DND-41 (cell line): Measurements from ENCODE around the gene PHACTR3.
"Not testable (repeated sequence)": the region's sequence is repeated elsewhere in the genome, so short reads cannot be mapped to it uniquely, and the experiment has no call there.

Source experiments
- ATAC-seq: fragments of 200-7000 bp; cut with Tn5 transposase; 3 replicates; pipeline ENCODE4 v1.9.1; 2021; ENCODE audit warnings: low read depth; ENCODE audit not compliant: insufficient read depth
- DNase-seq: peaks from one replicate; pipeline ENCODE4 v3.0.0-alpha.2; 2020
- H2AFZ ChIP-seq: 2 replicates; pipeline ENCODE4 v1.6.0; 2012; ENCODE audit warnings: low read depth, low read length
- H3K27ac ChIP-seq: 2 replicates; pipeline ENCODE4 v1.5.1; 2012; ENCODE audit warnings: low read length, inconsistent platforms
- H3K27me3 ChIP-seq: fragments of 200-600 bp; sonication (generic); 2 replicates; pipeline ENCODE4 v1.6.0; 2012; ENCODE audit warnings: low read length, mild to moderate bottlenecking, inconsistent platforms; ENCODE audit not compliant: insufficient read depth, poor library complexity
- H3K36me3 ChIP-seq: 2 replicates; pipeline ENCODE4 v1.5.1; 2012; ENCODE audit warnings: low read length, inconsistent platforms; ENCODE audit not compliant: insufficient read depth
- H3K4me1 ChIP-seq: 2 replicates; pipeline ENCODE4 v1.5.1; 2012; ENCODE audit warnings: mild to moderate bottlenecking, low read length; ENCODE audit not compliant: insufficient read depth
- H3K4me2 ChIP-seq: 2 replicates; pipeline ENCODE4 v1.6.0; 2012; ENCODE audit warnings: mild to moderate bottlenecking, moderate library complexity, low read length, inconsistent platforms; ENCODE audit not compliant: insufficient read depth
- H3K4me3 ChIP-seq, 2 experiments: fragments of 200-600 bp in 1 of 2; shearing (Covaris generic) in 1 of 2; 2 replicates each; pipeline ENCODE4 v1.5.1; 2012 to 2016; ENCODE audit warnings: inconsistent platforms in 2 of 2, low read length in 2 of 2, mild to moderate bottlenecking in 2 of 2, low read depth in 1 of 2, moderate library complexity in 1 of 2
- H3K79me2 ChIP-seq: 2 replicates; pipeline ENCODE4 v1.6.0; 2012; ENCODE audit warnings: low read length, inconsistent platforms; ENCODE audit not compliant: insufficient read depth
- H3K9ac ChIP-seq: 2 replicates; pipeline ENCODE4 v1.6.0; 2012; ENCODE audit warnings: low read depth, mild to moderate bottlenecking, inconsistent platforms, low read length, moderate library complexity
- H3K9me3 ChIP-seq: 2 replicates; pipeline ENCODE4 v1.5.1; 2012; ENCODE audit warnings: low read length, moderate library complexity, mild to moderate bottlenecking, inconsistent platforms; ENCODE audit not compliant: insufficient read depth, severe bottlenecking
- H4K20me1 ChIP-seq: 2 replicates; pipeline ENCODE4 v1.6.0; 2012; ENCODE audit warnings: low read length; ENCODE audit not compliant: insufficient read depth
- CTCF ChIP-seq: IDR thresholded peaks from 2 replicates; pipeline ENCODE4 v1.5.1; 2012; ENCODE audit warnings: borderline replicate concordance, low read length, moderate library complexity, mild to moderate bottlenecking; ENCODE audit not compliant: poor library complexity, severe bottlenecking; ENCODE audit errors: extremely low read depth
- EZH2 ChIP-seq: IDR thresholded peaks from 3 replicates; pipeline ENCODE4 v1.6.1; 2012; ENCODE audit warnings: borderline replicate concordance, low read depth, mild to moderate bottlenecking, moderate library complexity, low read length, inconsistent platforms; ENCODE audit not compliant: severe bottlenecking

Gene PHACTR3

GRCh38 chr20:59603781-59604541 is at the start of gene PHACTR3:
PHACTR3 (plus strand) TSS chr20:59604540; CDS start chr20:59605015, 475 bp downstream.
- Histone ChIP-seq H3K79me2 (no peaks in the 10 kb centered on the region), H3K4me1 (no peaks in the 10 kb centered on the region), H3K9ac (no peak within 1 kb of the TSS), H2AFZ (no peak within 1 kb of the TSS), H3K4me2 (no peak within 1 kb of the TSS), H4K20me1 (peaks cover 11% of the 10 kb centered on the region; the same call in 1 of the 2 replicates), H3K9me3 (no peaks in the 10 kb centered on the region), H3K4me3 (no peak within 1 kb of the TSS), H3K27ac (no peak within 1 kb of the TSS), H3K27me3 (peaks cover 26% of the 10 kb centered on the region), H3K36me3 (no peaks in the 10 kb centered on the region)
- TF ChIP-seq EZH2: no peak
- no peak for TF ChIP-seq CTCF
- DNase-seq: no peak
- ATAC-seq: no peak

GRCh38 chr20:59557733-59558529 is 46.4 kb upstream of the PHACTR3 start:
- H3K9me3 ChIP-seq, H3K9ac ChIP-seq, H3K27ac ChIP-seq, H2AFZ ChIP-seq, H3K4me1 ChIP-seq, H3K4me2 ChIP-seq, H3K36me3 ChIP-seq, H3K4me3 ChIP-seq, H3K27me3 ChIP-seq, H4K20me1 ChIP-seq, ATAC-seq, H3K79me2 ChIP-seq, DNase-seq: not testable (repeated sequence)

- Histone ChIP-seq H3K36me3 (no peaks in the 10 kb centered on the region), H3K4me2 (no peak overlapping the region), H3K9me3 (no peaks in the 10 kb centered on the region), H3K4me1 (no peaks in the 10 kb centered on the region), H4K20me1 (no peaks in the 10 kb centered on the region), H3K79me2 (no peaks in the 10 kb centered on the region), H3K27me3 (peaks cover 5% of the 10 kb centered on the region), H3K27ac (no peak overlapping the region), H2AFZ (no peak overlapping the region), H3K4me3 (no peak overlapping the region), H3K9ac (no peak overlapping the region)
- DNase-seq: no peak
- no peak for TF ChIP-seq CTCF
- TF ChIP-seq EZH2: no peak
- ATAC-seq: no peak
These were observed 45.1 kb upstream of the PHACTR3 start for GRCh38 chr20:59559024-59559817.
